Measurements from ENCODE around the gene GLIS1. TPM values are rescaled to one million over a fixed set of nuclear protein-coding genes. Genes with fewer than 3 reads are reported as not detected.

The GLIS1 gene
- polyA plus RNA-seq, 5 donors: 0.06 to 0.10 (median 0.06) TPM; not detected in 2

GRCh38 chr1:53736290-53736689 is 2.7 kb downstream of the GLIS1 start:
- DNase-seq: no peak

- no peak for DNase-seq
These were observed 3.3 kb downstream of the GLIS1 start for GRCh38 chr1:53735681-53736080.

GRCh38 chr1:53735261-53735660 is 3.7 kb downstream of the GLIS1 start:
- DNase-seq: no peak

GRCh38 chr1:53734650-53735211 is 4.2 kb downstream of the GLIS1 start:
- no peak for DNase-seq

GRCh38 chr1:53733975-53734649 is 4.9 kb downstream of the GLIS1 start:
- no peak for DNase-seq

GRCh38 chr1:53733447-53733931 is 5.5 kb downstream of the GLIS1 start:
- no peak for DNase-seq

- no peak for DNase-seq
These were observed 6.0 kb downstream of the GLIS1 start for GRCh38 chr1:53732912-53733317.

GRCh38 chr1:53732409-53732808 is 6.6 kb downstream of the GLIS1 start:
- DNase-seq: no peak

GRCh38 chr1:53731779-53732305 is 7.1 kb downstream of the GLIS1 start:
- DNase-seq: no peak

GRCh38 chr1:53731043-53731600 is 7.8 kb downstream of the GLIS1 start:
- DNase-seq: no peak

- no peak for DNase-seq
These were observed 8.6 kb downstream of the GLIS1 start for GRCh38 chr1:53730224-53730865.

GRCh38 chr1:53729456-53730223 is 9.3 kb downstream of the GLIS1 start:
- no peak for DNase-seq

GRCh38 chr1:53728702-53729455 is 10.1 kb downstream of the GLIS1 start:
- DNase-seq: no peak

GRCh38 chr1:53728196-53728595 is 10.8 kb downstream of the GLIS1 start:
- DNase-seq: no peak

GRCh38 chr1:53727461-53728092 is 11.4 kb downstream of the GLIS1 start:
- DNase-seq: no peak

GRCh38 chr1:53726009-53726600 is 12.9 kb downstream of the GLIS1 start:
- no peak for DNase-seq

- DNase-seq: no peak
These were observed 13.7 kb downstream of the GLIS1 start for GRCh38 chr1:53725238-53725689.

- no peak for DNase-seq
These were observed 16.9 kb downstream of the GLIS1 start for GRCh38 chr1:53722025-53722424.

GRCh38 chr1:53721088-53721487 is 17.9 kb downstream of the GLIS1 start:
- no peak for DNase-seq

- DNase-seq: no peak
These were observed 19.5 kb downstream of the GLIS1 start for GRCh38 chr1:53719469-53719868.
